ENCODE measurements around the gene IMPDH1.

- no peak for TF ChIP-seq CEBPB (IDR thresholded peaks at IDR 0.05)
- TF ChIP-seq, protein P1, sequence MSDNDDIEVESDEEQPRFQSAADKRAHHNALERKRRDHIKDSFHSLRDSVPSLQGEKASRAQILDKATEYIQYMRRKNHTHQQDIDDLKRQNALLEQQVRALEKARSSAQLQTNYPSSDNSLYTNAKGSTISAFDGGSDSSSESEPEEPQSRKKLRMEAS (IDR thresholded peaks at IDR 0.05): no peak
Measured at GRCh38 chr7:128360359-128360678, 49.5 kb downstream of the IMPDH1 start.

Measured in Ishikawa (cell line).